Keratinocyte (primary cell): ENCODE data around the gene ZCCHC17. TPM values are rescaled to one million over a fixed set of nuclear protein-coding genes. Genes with fewer than 3 reads are reported as not detected.

Experiments
- DNase-seq: peaks from one replicate; pipeline ENCODE4 v3.0.0-alpha.2; 2011; ENCODE audit warnings: low read depth, missing footprints, low spot score
- FAIRE-seq: peaks from 2 replicates; lab custom pipeline; 2011; peaks lifted over from hg19 to GRCh38; lab: Jason Lieb, UNC
- H2AFZ ChIP-seq: 2 replicates; pipeline ENCODE4 v1.6.0; 2012; ENCODE audit warnings: low read length, control low read depth, inconsistent platforms; ENCODE audit not compliant: control insufficient read depth
- H3K27ac ChIP-seq: 2 replicates; pipeline ENCODE4 v1.5.1; 2011; ENCODE audit warnings: low read length; ENCODE audit not compliant: control insufficient read depth, insufficient read depth
- H3K27me3 ChIP-seq: 3 replicates; pipeline ENCODE4 v1.6.0; 2011; ENCODE audit warnings: low read length; ENCODE audit not compliant: control insufficient read depth, insufficient read depth; ENCODE audit errors: extremely low read depth
- H3K36me3 ChIP-seq, 2 experiments: 2 replicates in 1 of 2; 3 replicates in 1 of 2; pipeline ENCODE4 v1.5.1; 2011; ENCODE audit warnings: low read length in 2 of 2, mild to moderate bottlenecking in 1 of 2; ENCODE audit not compliant: control insufficient read depth in 2 of 2, insufficient read depth in 2 of 2; ENCODE audit errors: extremely low read depth in 1 of 2
- H3K4me1 ChIP-seq: 3 replicates; pipeline ENCODE4 v1.5.1; 2011; ENCODE audit warnings: low read length; ENCODE audit not compliant: control insufficient read depth, insufficient read depth; ENCODE audit errors: extremely low read depth
- H3K4me2 ChIP-seq: 3 replicates; pipeline ENCODE4 v1.6.0; 2011; ENCODE audit warnings: low read depth, low read length; ENCODE audit not compliant: control insufficient read depth, insufficient read depth; ENCODE audit errors: extremely low read depth
- H3K4me3 ChIP-seq, 3 experiments: fragments of 200-600 bp in 1 of 3; sonication (generic) in 1 of 3; 2 replicates in 2 of 3; 3 replicates in 1 of 3; pipeline ENCODE4 v1.5.1; 2011 to 2016; ENCODE audit warnings: low read length in 3 of 3, mild to moderate bottlenecking in 3 of 3, control low read depth in 2 of 3, inconsistent platforms in 1 of 3, low read depth in 1 of 3, mixed read lengths in 1 of 3, mixed run types in 1 of 3, moderate library complexity in 1 of 3; ENCODE audit not compliant: control insufficient read depth in 2 of 3, insufficient read depth in 2 of 3; ENCODE audit errors: extremely low read depth in 1 of 3
- H3K79me2 ChIP-seq: 2 replicates; pipeline ENCODE4 v1.6.0; 2012; ENCODE audit warnings: low read length; ENCODE audit not compliant: control insufficient read depth, insufficient read depth
- H3K9ac ChIP-seq: 3 replicates; pipeline ENCODE4 v1.6.0; 2011; ENCODE audit warnings: low read length; ENCODE audit not compliant: control insufficient read depth, insufficient read depth; ENCODE audit errors: extremely low read depth
- H3K9me1 ChIP-seq: 3 replicates; pipeline ENCODE4 v1.6.0; 2011; ENCODE audit warnings: low read length; ENCODE audit not compliant: control insufficient read depth, insufficient read depth; ENCODE audit errors: extremely low read depth
- H3K9me3 ChIP-seq: 2 replicates; pipeline ENCODE4 v1.5.1; 2012; ENCODE audit warnings: low read depth, low read length; ENCODE audit not compliant: control insufficient read depth
- H4K20me1 ChIP-seq: 3 replicates; pipeline ENCODE4 v1.6.0; 2011; ENCODE audit warnings: low read length; ENCODE audit not compliant: control insufficient read depth, insufficient read depth; ENCODE audit errors: extremely low read depth
- EZH2 ChIP-seq: IDR thresholded peaks from one replicate; pipeline ENCODE4 v1.6.1; 2012; ENCODE audit warnings: inconsistent platforms, mild to moderate bottlenecking, low read length, moderate library complexity
- dilution Hi-C: fragments of 300-500 bp; cut with MboI; formaldehyde crosslinking; loops from one replicate; pipeline ENCODE4 v1.7.0; 2020; ENCODE audit warnings: low sequenced_read_pairs; ENCODE audit not compliant: extremely low pct_ligation_motif_present
- polyA plus RNA-seq, 5 experiments: library from polyadenylated mRNA; depleted of rRNA in 3 of 5; stranded (reverse) in 3 of 5; stranded (forward) in 1 of 5; unstranded in 1 of 5; fragments of >200 nt; gene quantifications; 1 replicate in 1 of 5; 2 replicates in 3 of 5; 3 replicates in 1 of 5; pipeline versions ENCODE4 v1.2.1 to v1.2.3, GENCODE V29; 2011 to 2012; ENCODE audit warnings: missing spikeins in 2 of 5, low read depth in 1 of 5, low replicate concordance in 1 of 5
- TF ChIP-seq, protein P1 (sequence below), 3 experiments: IDR thresholded peaks in 1 of 3; conservative IDR thresholded peaks in 1 of 3; optimal IDR thresholded peaks in 1 of 3; 2 replicates in 2 of 3; 3 replicates in 1 of 3; pipeline versions ENCODE3 to v1.5.1; 2011; ENCODE audit warnings: low read length in 3 of 3, mild to moderate bottlenecking in 3 of 3, moderate library complexity in 2 of 3, control low read depth in 1 of 3, inconsistent platforms in 1 of 3; ENCODE audit not compliant: insufficient read depth in 2 of 3; ENCODE audit errors: extremely low read depth in 1 of 3

ZCCHC17 gene
- polyA plus RNA-seq, 1 donor (not counting 4 experiments of a cell fraction or from before 2014, with no cell fraction given): 70.0 TPM

DNA sequence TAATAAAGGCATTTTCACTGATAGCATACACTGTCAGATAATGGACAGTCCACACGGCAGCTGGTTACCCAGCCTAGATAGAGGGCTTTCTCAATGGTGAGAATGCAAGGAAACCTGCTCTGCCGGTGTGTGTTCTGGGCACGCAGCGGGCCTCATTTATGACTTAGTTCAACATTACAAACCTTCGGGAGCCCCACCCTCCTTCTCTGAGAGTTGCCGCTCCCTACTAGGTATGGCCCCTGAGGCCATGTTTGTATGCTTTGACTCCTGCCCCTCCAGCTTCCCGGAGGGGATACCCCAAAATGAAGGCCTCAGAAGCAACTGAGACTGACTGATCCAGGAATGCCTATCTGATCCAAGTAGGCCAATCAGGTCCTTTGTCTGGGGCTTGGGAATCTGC is 93.2 kb downstream of the ZCCHC17 start:
- no peaks in the 10 kb centered on the region for H3K9me1 ChIP-seq
- H3K9ac ChIP-seq: no peak overlapping the region
- peak overlapping the region; percentile 45 for H3K4me2 ChIP-seq
- FAIRE-seq (peak; percentile 51), DNase-seq (peak; percentile 77)
- H3K9me3 ChIP-seq: no peaks in the 10 kb centered on the region
- H2AFZ ChIP-seq: no peak overlapping the region
- H3K79me2 ChIP-seq: no peaks in the 10 kb centered on the region
- peak overlapping the region; percentile 0 for H3K27ac ChIP-seq
- peaks cover 21% of the 10 kb centered on the region for H3K4me1 ChIP-seq
- H3K27me3 ChIP-seq: no peaks in the 10 kb centered on the region
- H4K20me1 ChIP-seq: no peaks in the 10 kb centered on the region
- no peak for TF ChIP-seq EZH2
- TF ChIP-seq, protein P1, sequence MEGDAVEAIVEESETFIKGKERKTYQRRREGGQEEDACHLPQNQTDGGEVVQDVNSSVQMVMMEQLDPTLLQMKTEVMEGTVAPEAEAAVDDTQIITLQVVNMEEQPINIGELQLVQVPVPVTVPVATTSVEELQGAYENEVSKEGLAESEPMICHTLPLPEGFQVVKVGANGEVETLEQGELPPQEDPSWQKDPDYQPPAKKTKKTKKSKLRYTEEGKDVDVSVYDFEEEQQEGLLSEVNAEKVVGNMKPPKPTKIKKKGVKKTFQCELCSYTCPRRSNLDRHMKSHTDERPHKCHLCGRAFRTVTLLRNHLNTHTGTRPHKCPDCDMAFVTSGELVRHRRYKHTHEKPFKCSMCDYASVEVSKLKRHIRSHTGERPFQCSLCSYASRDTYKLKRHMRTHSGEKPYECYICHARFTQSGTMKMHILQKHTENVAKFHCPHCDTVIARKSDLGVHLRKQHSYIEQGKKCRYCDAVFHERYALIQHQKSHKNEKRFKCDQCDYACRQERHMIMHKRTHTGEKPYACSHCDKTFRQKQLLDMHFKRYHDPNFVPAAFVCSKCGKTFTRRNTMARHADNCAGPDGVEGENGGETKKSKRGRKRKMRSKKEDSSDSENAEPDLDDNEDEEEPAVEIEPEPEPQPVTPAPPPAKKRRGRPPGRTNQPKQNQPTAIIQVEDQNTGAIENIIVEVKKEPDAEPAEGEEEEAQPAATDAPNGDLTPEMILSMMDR (optimal IDR thresholded peaks at IDR 0.05 in 1 of 3, IDR thresholded peaks at IDR 0.05 in 1 of 3, conservative IDR thresholded peaks at IDR 0.05 in 1 of 3; ENCODE audit: extremely low read depth in 1 of 3, insufficient read depth in 2 of 3, low read length in 3 of 3): no peak
- H3K4me3 ChIP-seq: no peak overlapping the region
- dilution Hi-C loops: no loop called here
- H3K36me3 ChIP-seq: no peaks in the 10 kb centered on the region

DNA sequence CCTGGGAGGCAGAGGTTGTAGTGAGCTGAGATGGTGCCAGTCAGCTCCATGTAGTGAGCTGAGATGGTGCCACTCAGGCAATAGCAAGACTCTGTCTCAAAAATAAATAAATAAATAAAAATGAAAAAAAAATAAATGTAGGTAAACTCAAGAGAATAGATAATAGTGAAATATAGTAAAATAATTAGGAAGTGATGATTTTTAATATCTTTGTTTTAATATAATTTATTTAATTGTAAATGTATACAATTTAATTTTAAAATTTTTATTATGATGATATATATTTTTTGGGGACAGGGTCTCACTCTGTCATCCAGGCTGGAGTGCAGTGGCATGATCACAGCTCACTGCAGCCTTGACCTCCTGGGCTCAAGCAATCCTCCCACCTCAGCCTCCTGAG is 96.6 kb downstream of the ZCCHC17 start:
- Histone ChIP-seq H3K9ac (no peak overlapping the region), H4K20me1 (no peaks in the 10 kb centered on the region), H3K79me2 (no peaks in the 10 kb centered on the region), H3K4me1 (peaks cover 47% of the 10 kb centered on the region), H3K4me2 (no peak overlapping the region), H3K27ac (no peak overlapping the region), H3K9me3 (no peaks in the 10 kb centered on the region), H3K27me3 (no peaks in the 10 kb centered on the region), H3K4me3 (no peak overlapping the region), H3K9me1 (no peaks in the 10 kb centered on the region), H3K36me3 (no peaks in the 10 kb centered on the region), H2AFZ (no peak overlapping the region)
- TF ChIP-seq EZH2: no peak
- TF ChIP-seq, protein P1 (optimal IDR thresholded peaks at IDR 0.05 in 1 of 3, IDR thresholded peaks at IDR 0.05 in 1 of 3, conservative IDR thresholded peaks at IDR 0.05 in 1 of 3; ENCODE audit: extremely low read depth in 1 of 3, insufficient read depth in 2 of 3, low read length in 3 of 3): no peak
- FAIRE-seq: no peak
- no peak for DNase-seq
- dilution Hi-C loops: no loop called here
